ENCODE results near the gene BGN.

DNA sequence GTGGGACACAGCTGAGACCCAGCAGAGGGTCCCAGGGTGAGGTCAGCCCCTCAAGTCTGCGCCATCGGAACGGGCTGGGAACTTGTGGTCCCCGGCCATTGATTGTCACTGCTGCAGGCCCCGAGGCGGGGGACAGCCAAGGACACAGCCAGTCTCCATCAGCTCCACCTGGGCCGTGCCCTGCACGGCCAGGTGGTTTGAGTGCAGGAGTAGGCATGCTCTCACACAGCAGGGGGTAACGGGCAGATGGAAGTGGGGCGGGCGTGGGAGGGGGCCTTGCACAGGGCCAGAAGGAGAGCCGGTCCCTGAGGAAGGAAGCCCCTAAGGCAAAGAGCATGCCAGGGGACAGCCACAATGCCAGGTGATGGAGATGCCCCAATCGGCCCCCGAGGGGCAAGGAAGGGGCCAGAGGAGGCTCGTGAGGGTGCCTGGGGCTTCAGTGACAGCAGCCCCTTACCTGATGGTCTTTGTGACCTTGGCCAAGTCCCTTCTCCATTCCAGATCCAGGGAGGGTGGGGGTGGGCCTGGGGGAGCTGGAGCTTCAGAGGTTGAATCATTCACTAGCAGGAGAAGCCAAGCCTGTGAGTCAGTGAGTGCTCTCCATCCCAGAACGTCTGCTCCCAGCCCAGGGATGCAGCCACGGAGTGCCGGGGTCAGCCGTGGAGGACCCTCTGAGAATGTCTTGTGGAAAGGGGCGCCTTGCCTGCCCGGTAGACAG is 24.9 kb downstream of the BGN start:
- TF ChIP-seq POLR2AphosphoS5 (IDR thresholded peaks at IDR 0.05) (no peak), CTCF (IDR thresholded peaks at IDR 0.05 in 8 of 11, conservative IDR thresholded peaks at IDR 0.05 in 3 of 11) (no peak), POLR2A (IDR thresholded peaks at IDR 0.05) (no peak)

All from spleen (tissue), 7 donors.